Stimulated activated CD8-positive, alpha-beta memory T cell treated with anti-CD3 and anti-CD28 coated beads, Interleukin-2, amount 100 ng/mL, for 48 hours (primary cell): Measurements from ENCODE around the gene RSKR.
A peak's percentile ranks its signal among the peaks of the same experiment; 100 is the strongest.
"Not testable (repeated sequence)": the region's sequence is repeated elsewhere in the genome, so short reads cannot be mapped to it uniquely, and the experiment has no call there.

Experiments
- DNase-seq, 2 donors: peaks; one replicate each; pipeline ENCODE4 v3.0.0-alpha.2; 2020; ENCODE audit warnings: low read depth in 2 of 2

Gene RSKR

GRCh38 chr17:28577466-28577824 is 36.5 kb downstream of the RSKR start:
- no peak for DNase-seq

- peak; percentile 98 to 99 for DNase-seq
Measured at GRCh38 chr17:28576758-28577465, 37.1 kb downstream of the RSKR start, which contains the start of gene ALDOC. TSS of gene ALDOC (minus strand) at chr17:28576895. CDS start at chr17:28575532, 1,363 bp downstream.

- not testable (repeated sequence) for DNase-seq
Measured at GRCh38 chr17:28576016-28576415, 38.0 kb downstream of the RSKR start.

- no peak for DNase-seq
Measured at GRCh38 chr17:28575126-28575795, 38.7 kb downstream of the RSKR start.

- no peak for DNase-seq
Measured at GRCh38 chr17:28574526-28574925, 39.5 kb downstream of the RSKR start.

- DNase-seq, result no peak
Measured at GRCh38 chr17:28573966-28574480, 40.0 kb downstream of the RSKR start.

GRCh38 chr17:28573521-28573920 is 40.5 kb downstream of the RSKR start:
- no peak for DNase-seq

GRCh38 chr17:28573040-28573380 is 41.0 kb downstream of the RSKR start:
- DNase-seq, result no peak

GRCh38 chr17:28572259-28573039 is 41.5 kb downstream of the RSKR start:
- no peak for DNase-seq

GRCh38 chr17:28571361-28572122 is 42.4 kb downstream of the RSKR start, which contains the start of gene PIGS:
TSS of gene PIGS (minus strand) at chr17:28571524. CDS start at chr17:28571496, 28 bp downstream.
- DNase-seq, result peak; percentile 91

GRCh38 chr17:28570716-28571360 is 43.1 kb downstream of the RSKR start:
- no peak for DNase-seq

GRCh38 chr17:28569446-28569845 is 44.5 kb downstream of the RSKR start:
- DNase-seq, result no peak

GRCh38 chr17:28567604-28568003 is 46.4 kb downstream of the RSKR start:
- no peak for DNase-seq

- DNase-seq, result no peak
Measured at GRCh38 chr17:28563475-28563874, 50.5 kb downstream of the RSKR start.
